HUES6 (cell line): ENCODE measurements around the gene NUDT4.
"Not testable (repeated sequence)": the region's sequence is repeated elsewhere in the genome, so short reads cannot be mapped to it uniquely, and the experiment has no call there.

ENCODE experiments used
- H3K27ac ChIP-seq: 2 replicates; pipeline ENCODE4 v1.7.0; 2013; ENCODE audit warnings: low read depth, mild to moderate bottlenecking, low read length, inconsistent platforms
- H3K27me3 ChIP-seq: 2 replicates; pipeline ENCODE4 v1.6.1; 2013; ENCODE audit warnings: low read length; ENCODE audit not compliant: control insufficient read depth, insufficient read depth
- H3K36me3 ChIP-seq: 2 replicates; pipeline ENCODE4 v1.6.1; 2013; ENCODE audit warnings: low read length; ENCODE audit not compliant: control insufficient read depth, insufficient read depth
- H3K4me1 ChIP-seq: 2 replicates; pipeline ENCODE4 v1.6.1; 2013; ENCODE audit warnings: low read length; ENCODE audit not compliant: control insufficient read depth, insufficient read depth
- H3K4me3 ChIP-seq: 2 replicates; pipeline ENCODE4 v1.5.1; 2013; ENCODE audit warnings: low read depth, low read length
- H3K9ac ChIP-seq: one replicate; pipeline ENCODE4 v1.6.1; 2013; ENCODE audit warnings: mild to moderate bottlenecking, low read length
- H3K9me3 ChIP-seq: 2 replicates; pipeline ENCODE4 v1.6.1; 2013; ENCODE audit warnings: low read depth, low read length; ENCODE audit not compliant: control insufficient read depth, insufficient read depth

NUDT4 gene

DNA sequence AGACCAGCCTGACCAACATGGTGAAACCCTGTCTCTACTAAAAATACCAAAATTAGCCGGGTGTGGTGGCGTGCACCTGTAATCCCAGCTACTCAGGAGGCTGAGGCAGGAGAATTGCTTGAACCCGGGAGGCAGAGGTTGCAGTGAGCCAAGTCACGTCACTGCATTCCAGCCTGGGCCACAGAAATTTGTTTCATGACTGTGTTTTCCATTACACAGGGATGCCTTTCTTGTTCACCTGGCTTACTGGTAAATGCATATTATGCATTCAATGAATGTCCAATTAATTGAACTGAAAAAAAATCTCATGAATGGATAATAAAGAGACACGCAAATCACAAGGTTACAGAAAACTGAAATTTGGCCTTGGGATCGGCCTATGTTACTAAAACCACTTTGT is 54.3 kb downstream of the NUDT4 start:
- not testable (repeated sequence) for H3K36me3 ChIP-seq, H3K4me1 ChIP-seq, H3K27ac ChIP-seq, H3K4me3 ChIP-seq, H3K9ac ChIP-seq, H3K27me3 ChIP-seq, H3K9me3 ChIP-seq

DNA sequence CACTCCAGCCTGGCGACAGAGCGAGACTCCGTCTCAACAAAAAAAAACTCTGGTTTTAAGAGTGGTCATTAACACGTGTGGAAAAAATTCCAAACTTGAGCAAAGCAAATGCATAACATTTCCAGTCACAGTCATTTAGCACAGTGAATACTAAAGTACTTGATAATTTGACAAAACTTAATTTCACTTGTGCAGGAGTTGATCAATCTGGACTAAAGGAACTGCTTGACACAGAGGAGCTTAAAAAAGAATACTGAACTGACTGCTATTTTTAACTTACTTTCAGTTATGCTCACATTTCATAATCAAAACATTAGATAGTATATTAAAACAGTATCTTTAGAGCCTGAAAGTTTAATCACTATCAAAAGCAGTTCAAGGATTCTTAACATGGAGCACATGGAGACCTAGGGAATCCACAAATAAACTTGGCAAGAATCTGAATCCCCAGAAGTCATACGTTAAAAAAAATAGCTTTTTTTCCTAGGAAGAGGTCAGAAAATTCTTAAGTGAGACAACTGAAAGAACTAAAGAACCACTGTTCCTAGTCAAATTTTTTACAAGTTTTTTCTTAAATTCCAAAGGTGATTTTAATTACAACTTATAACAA is 56.6 kb downstream of the NUDT4 start:
- Histone ChIP-seq H3K4me3 (no peak overlapping the region), H3K36me3 (no peaks in the 10 kb centered on the region), H3K27me3 (no peaks in the 10 kb centered on the region), H3K4me1 (peaks cover 21% of the 10 kb centered on the region), H3K9ac (no peak overlapping the region), H3K27ac (no peak overlapping the region), H3K9me3 (no peaks in the 10 kb centered on the region)

DNA sequence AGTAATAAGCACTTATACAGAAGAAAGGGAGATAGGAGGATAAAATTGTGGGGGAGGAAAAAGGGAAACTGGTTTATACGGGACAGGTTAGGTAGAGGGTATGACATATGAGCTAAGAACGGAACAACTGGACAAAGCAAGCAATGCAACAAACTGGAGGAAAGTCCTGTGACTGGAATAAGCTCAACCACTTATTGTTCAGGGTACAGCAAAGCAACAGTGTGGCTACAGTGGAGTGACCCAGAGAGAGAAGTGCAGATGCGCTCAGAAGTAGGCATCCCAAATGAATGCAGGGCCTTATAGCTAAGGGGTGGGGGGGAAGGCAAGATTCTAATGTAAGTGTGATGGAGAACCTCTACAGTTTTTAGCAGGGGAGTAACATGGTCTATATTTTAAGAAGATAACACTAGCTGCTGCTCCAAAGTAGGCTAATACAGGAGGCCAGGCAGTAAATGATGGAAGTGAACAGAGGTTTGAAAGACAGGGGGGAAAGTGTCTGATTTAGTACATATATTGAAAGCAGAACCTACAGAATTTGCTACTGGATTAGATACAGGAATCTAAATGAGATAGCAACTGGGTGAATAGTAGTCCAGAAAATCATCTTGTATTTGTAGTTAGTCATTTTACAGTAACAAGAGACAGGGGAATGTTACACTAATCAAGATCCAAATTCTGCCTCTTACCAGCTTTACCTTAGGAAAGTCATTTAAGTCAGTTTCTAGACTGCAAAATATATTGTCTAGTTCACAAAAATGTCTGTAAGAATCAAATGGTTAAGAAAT is 60.7 kb downstream of the NUDT4 start:
- Histone ChIP-seq H3K4me1 (peaks cover 37% of the 10 kb centered on the region), H3K9ac (no peak overlapping the region), H3K36me3 (no peaks in the 10 kb centered on the region), H3K27ac (no peak overlapping the region), H3K9me3 (no peaks in the 10 kb centered on the region), H3K4me3 (no peak overlapping the region), H3K27me3 (no peaks in the 10 kb centered on the region)

DNA sequence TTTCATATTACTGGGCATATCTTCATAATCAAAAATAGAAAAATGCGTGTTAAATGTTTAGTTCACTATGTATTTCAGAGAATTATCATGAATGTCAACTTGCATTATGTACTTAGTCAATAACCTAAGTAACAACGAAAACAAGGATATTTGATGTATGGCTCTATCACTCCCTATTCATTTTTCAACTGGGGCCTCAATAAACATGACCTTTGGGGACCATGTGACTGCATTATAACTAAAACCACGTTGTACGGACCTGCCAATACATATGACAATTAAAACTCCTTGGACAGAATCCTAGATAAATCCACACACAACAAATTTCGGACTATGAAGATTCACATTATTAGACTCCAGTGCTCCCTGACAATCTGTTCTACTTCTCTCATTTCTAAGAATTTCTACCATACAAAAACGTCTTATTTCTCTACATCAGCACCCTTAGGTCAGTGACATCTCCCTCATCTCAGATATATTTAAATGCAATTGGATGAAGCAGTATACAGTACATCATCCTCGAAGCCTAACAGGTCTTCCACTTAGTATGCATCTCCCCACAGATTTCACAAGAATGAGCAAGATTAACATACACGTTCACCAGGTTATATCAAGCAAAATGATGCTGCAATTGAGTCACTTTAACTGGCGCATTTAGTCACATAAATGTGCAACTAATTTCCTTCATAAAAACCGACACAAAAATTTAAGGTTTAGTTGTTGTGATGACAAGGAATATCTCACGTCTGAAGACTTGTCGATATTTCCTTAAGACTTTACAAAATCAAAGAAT is 62.5 kb downstream of the NUDT4 start:
- Histone ChIP-seq H3K4me1 (peaks cover 37% of the 10 kb centered on the region), H3K9ac (peak overlapping the region; percentile 99), H3K4me3 (peak overlapping the region; percentile 90), H3K9me3 (no peaks in the 10 kb centered on the region), H3K27ac (peak overlapping the region; percentile 99; the same call in 1 of the 2 replicates), H3K36me3 (no peaks in the 10 kb centered on the region), H3K27me3 (no peaks in the 10 kb centered on the region)

DNA sequence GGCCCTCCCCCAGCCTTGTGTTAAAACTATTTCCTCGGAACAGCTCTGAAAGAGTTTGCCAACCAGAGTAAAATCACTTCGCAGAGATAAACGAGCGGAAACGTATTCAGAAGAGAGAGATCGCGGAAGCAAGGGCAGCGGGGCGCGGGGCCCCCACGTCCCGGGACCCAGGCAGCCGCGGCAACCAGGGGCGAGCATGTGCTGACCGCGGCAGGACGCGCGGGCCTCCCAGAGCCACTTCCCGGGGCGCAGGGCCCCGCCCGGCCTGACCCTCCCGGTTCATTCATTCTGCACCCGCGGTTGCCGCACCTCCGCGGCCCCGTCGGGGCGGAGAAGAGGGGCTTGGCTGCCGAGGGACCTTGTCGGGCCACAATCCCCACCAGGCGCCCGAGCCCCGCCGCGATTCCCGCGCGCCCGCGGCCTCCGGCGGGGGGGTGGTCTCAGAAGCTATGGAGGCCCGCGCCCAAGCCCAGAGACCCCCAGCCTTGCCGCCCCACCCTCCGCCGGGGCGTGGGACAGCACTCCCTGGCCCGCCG is 63.4 kb downstream of the NUDT4 start:
- H3K9ac ChIP-seq: peak overlapping the region; percentile 99
- no peaks in the 10 kb centered on the region for H3K36me3 ChIP-seq
- H3K9me3 ChIP-seq: no peaks in the 10 kb centered on the region
- peak overlapping the region; percentile 90 for H3K4me3 ChIP-seq
- peak overlapping the region; percentile 99 for H3K27ac ChIP-seq
- H3K27me3 ChIP-seq: no peaks in the 10 kb centered on the region
- H3K4me1 ChIP-seq: peaks cover 37% of the 10 kb centered on the region

DNA sequence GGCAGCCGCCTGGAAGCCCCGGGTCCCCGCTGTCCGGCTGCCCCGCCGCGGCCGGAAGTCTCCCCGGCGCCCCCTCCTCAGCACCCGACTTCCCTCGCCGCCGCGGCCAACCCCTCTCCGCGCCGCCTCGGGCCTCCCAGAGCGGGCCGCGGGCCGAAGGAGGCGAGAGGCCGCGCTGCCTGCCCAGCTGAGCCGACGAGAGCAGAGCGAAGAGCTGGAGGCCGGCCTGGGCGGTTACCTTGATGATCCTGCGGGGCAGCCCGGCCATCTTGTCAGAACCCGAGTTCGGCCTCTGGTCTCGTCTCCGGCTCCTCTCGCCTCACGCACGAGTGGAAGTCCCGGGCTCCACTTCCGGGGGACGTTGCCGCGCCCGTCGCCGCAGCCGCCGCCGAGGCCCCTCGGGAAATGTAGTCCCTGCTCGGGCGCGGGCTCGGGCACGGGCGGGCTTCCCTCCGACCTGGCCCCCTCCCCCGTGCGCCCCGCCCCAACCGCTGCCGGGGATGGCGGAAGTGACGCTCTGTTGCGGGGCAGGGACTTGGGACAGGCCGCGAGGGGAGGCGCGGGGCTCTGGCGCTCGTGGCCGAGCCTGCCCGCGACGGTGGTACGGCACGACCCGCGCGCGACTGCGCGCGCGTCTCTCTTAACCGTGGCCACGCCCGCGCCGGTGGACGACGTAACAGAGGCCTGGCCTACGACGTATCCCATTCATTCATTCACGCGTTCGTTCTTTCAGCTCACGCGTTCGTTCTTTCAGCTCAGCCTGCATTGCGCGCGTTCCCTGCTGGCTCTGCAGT is 64.1 kb downstream of the NUDT4 start, which contains the start of gene UBE2N:
Gene UBE2N, minus strand, starts transcription at position 331 of the 794 bp plus-strand sequence. Its CDS starts 63 bp downstream, at position 268.
- H3K27ac ChIP-seq: peak within 1 kb of the TSS; percentile 99
- peak within 1 kb of the TSS; percentile 90 for H3K4me3 ChIP-seq
- H3K9ac ChIP-seq: peak within 1 kb of the TSS; percentile 99
- no peaks in the 10 kb centered on the region for H3K9me3 ChIP-seq
- H3K36me3 ChIP-seq: no peaks in the 10 kb centered on the region
- peaks cover 35% of the 10 kb centered on the region for H3K4me1 ChIP-seq
- no peaks in the 10 kb centered on the region for H3K27me3 ChIP-seq

DNA sequence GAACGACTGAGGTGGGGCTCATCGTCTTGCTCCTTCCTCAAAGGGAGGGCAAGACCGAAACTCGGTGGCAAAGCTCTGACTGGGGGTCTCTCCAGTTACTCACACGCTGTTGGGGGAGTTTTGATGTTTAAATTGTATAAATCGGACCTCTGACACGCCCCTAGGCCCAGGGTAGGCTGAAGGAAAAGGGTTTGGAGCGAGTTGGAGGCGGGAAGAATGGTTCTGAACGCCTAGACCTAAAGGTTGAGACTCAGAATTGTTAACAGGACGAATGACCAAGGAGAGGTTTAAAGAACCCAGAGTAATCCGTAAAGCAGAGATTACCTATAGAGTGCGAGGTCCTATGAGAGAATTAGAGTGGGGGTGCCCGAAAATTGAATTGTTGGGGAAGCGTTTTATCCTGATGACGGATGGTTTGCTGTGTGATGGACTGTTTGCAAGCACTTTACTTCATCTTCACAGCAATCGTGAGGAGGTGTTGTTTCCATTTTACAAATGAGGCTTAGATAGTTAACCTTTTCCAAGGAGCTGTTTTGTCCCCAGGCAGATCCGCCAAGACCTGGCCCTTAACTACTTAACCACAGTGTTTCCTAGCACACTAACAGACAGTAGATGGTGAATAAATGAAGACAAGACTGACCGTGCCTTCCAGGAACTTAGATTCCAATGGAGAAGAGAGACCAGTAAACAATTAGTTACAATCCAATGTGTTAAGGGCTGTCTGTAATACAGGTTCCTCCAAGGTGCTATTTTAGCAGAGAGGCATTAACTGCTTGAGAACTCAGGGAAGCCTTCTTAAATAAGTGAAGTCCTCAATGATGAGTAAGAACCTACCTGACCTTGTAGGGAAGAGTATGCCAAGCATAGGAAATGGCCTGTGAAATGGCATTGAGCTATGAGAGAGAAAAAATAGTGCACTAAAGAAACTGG is 65.0 kb downstream of the NUDT4 start:
- H3K27me3 ChIP-seq: no peaks in the 10 kb centered on the region
- peak overlapping the region; percentile 99 for H3K27ac ChIP-seq
- peak overlapping the region; percentile 99 for H3K9ac ChIP-seq
- H3K9me3 ChIP-seq: no peaks in the 10 kb centered on the region
- H3K4me3 ChIP-seq: peak overlapping the region; percentile 90
- H3K36me3 ChIP-seq: no peaks in the 10 kb centered on the region
- H3K4me1 ChIP-seq: peaks cover 30% of the 10 kb centered on the region

DNA sequence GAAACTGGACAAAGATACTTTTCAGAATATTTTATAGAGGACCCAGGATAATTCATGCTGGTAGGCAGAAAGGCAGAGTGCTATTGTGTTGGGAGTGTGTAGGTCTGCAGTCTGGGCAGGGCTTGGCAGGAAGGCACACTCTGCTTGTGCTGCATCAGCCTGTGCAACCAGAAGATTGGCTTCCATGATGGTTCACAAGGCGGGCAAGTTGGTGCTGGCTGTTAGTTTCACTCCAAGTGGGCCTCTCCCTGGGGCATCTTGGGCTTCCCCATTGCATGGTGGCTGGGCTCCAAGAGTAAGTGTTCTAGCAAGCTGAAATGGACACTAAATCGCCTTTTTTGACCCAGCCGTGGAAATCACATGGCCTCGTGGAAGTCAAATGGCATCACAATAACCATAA is 65.9 kb downstream of the NUDT4 start:
- Histone ChIP-seq H3K4me3 (peak overlapping the region; percentile 90; the same call in 1 of the 2 replicates), H3K27ac (no peak overlapping the region), H3K36me3 (no peaks in the 10 kb centered on the region), H3K9me3 (no peaks in the 10 kb centered on the region), H3K27me3 (no peaks in the 10 kb centered on the region), H3K4me1 (peaks cover 24% of the 10 kb centered on the region), H3K9ac (no peak overlapping the region)

DNA sequence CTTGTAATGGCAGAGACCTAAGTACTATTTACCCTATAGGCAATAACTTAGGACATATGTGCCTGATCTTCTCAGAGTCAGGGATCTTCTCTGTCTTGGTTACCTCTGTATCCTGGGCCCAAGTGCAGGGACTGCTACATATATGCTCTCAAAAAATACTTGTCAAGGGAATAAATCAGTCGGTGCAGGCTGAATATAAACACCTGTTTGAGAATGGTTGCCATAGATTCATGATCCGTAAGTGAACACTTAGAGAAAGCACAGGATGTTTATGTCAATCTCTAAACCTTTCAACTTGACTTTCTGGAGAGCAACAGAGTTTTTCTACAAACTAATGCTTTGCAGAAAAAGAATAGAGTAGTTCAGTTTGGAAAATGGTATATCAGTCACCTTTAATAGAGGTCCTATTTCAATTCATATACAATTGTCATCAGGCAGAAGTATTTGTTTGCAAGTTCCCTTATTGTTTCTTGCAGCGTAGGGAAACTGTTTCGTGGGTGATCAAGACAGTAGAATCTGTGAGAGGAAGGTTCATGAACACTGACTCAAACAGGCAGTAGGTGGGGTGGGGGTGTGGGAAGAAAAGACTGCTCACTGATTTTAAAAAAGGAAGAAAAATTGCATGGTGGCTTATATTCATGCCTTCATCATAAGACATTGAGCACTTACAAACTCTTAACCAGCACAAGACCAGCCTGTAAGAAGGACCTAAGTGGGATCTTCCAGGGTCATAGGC is 70.0 kb downstream of the NUDT4 start:
- Histone ChIP-seq H3K27me3 (no peaks in the 10 kb centered on the region), H3K36me3 (no peaks in the 10 kb centered on the region), H3K9me3 (peaks cover 8% of the 10 kb centered on the region; the same call in 1 of the 2 replicates), H3K27ac (no peak overlapping the region), H3K4me1 (0 out of 2 replicates have a peak, but pooled peaks cover 5% of the 10 kb centered on the region), H3K4me3 (no peak overlapping the region), H3K9ac (no peak overlapping the region)
